ENCODE results near the gene DIP2C. TPM values are rescaled to one million over a fixed set of nuclear protein-coding genes. Genes with fewer than 3 reads are reported as not detected.
A peak's percentile ranks its signal among the peaks of the same experiment; 100 is the strongest.

Gene DIP2C
- polyA plus RNA-seq, 1 donor from 2014 or later, result 1.4 TPM

- H3K27me3 Mint-ChIP-seq, result peaks cover 30% of the 10 kb centered on the region
- peak overlapping the region in 1 of 4 donors; percentile 41 for H3K4me3 Mint-ChIP-seq
- H3K4me1 Mint-ChIP-seq, result peaks cover 12 to 26% (median 14%) of the 10 kb centered on the region in 3 donors
- H3K36me3 Mint-ChIP-seq, result no peaks in the 10 kb centered on the region
- H3K9me3 Mint-ChIP-seq, result no peaks in the 10 kb centered on the region
- H3K27ac Mint-ChIP-seq, result no peak overlapping the region
These were observed 178.2 kb downstream of the DIP2C start for GRCh38 chr10:511101-511848.

GRCh38 chr10:510415-510881, 179.0 kb downstream of the DIP2C start:
- peaks cover 10 to 31% (median 16%) of the 10 kb centered on the region in 3 donors for H3K4me1 Mint-ChIP-seq
- H3K9me3 Mint-ChIP-seq, result no peaks in the 10 kb centered on the region
- H3K4me3 Mint-ChIP-seq, result no peak overlapping the region
- peaks cover 28% of the 10 kb centered on the region for H3K27me3 Mint-ChIP-seq
- no peaks in the 10 kb centered on the region for H3K36me3 Mint-ChIP-seq
- no peak overlapping the region for H3K27ac Mint-ChIP-seq

GRCh38 chr10:509361-510102, 179.9 kb downstream of the DIP2C start:
- H3K27me3 Mint-ChIP-seq, result peaks cover 28% of the 10 kb centered on the region
- H3K9me3 Mint-ChIP-seq, result no peaks in the 10 kb centered on the region
- H3K27ac Mint-ChIP-seq, result no peak overlapping the region
- no peak overlapping the region for H3K4me3 Mint-ChIP-seq
- H3K4me1 Mint-ChIP-seq, result peaks cover 10 to 35% (median 20%) of the 10 kb centered on the region in 3 donors
- no peaks in the 10 kb centered on the region for H3K36me3 Mint-ChIP-seq

- no peaks in the 10 kb centered on the region for H3K36me3 Mint-ChIP-seq
These were observed 180.7 kb downstream of the DIP2C start for GRCh38 chr10:508726-509125.

GRCh38 chr10:507908-508444, 181.5 kb downstream of the DIP2C start:
- H3K27ac Mint-ChIP-seq, result no peak overlapping the region
- H3K9me3 Mint-ChIP-seq, result no peaks in the 10 kb centered on the region

More at GRCh38 chr10:508726-509125, 180.7 kb downstream of the DIP2C start:
- H3K4me3 Mint-ChIP-seq, result no peak overlapping the region
- H3K4me1 Mint-ChIP-seq, result peaks cover 10 to 31% (median 20%) of the 10 kb centered on the region in 3 donors
- H3K27me3 Mint-ChIP-seq, result peaks cover 26% of the 10 kb centered on the region
- no peaks in the 10 kb centered on the region for H3K9me3 Mint-ChIP-seq
- peak overlapping the region in 1 of 3 donors; percentile 82 for H3K27ac Mint-ChIP-seq

GRCh38 chr10:507355-507699, 182.1 kb downstream of the DIP2C start:
- no peaks in the 10 kb centered on the region for H3K36me3 Mint-ChIP-seq
- peaks cover 23% of the 10 kb centered on the region for H3K27me3 Mint-ChIP-seq
- no peaks in the 10 kb centered on the region for H3K9me3 Mint-ChIP-seq
- no peak overlapping the region for H3K4me3 Mint-ChIP-seq
- H3K27ac Mint-ChIP-seq, result no peak overlapping the region
- H3K4me1 Mint-ChIP-seq, result peaks cover 6 to 25% (median 15%) of the 10 kb centered on the region in 3 donors

More at GRCh38 chr10:507908-508444, 181.5 kb downstream of the DIP2C start:
- Mint-ChIP-seq H3K4me3 (no peak overlapping the region), H3K4me1 (peaks cover 6 to 25% (median 15%) of the 10 kb centered on the region in 3 donors), H3K27me3 (peaks cover 20% of the 10 kb centered on the region), H3K36me3 (no peaks in the 10 kb centered on the region)

GRCh38 chr10:506451-507354, 182.8 kb downstream of the DIP2C start:
- Mint-ChIP-seq H3K4me3 (no peak overlapping the region), H3K9me3 (no peaks in the 10 kb centered on the region), H3K27ac (peak overlapping the region in 1 of 3 donors; percentile 69), H3K4me1 (peaks cover 6 to 25% (median 15%) of the 10 kb centered on the region in 3 donors), H3K36me3 (no peaks in the 10 kb centered on the region), H3K27me3 (peaks cover 24% of the 10 kb centered on the region)

GRCh38 chr10:505419-505818, 184.0 kb downstream of the DIP2C start:
- Mint-ChIP-seq H3K27ac (no peak overlapping the region), H3K36me3 (no peaks in the 10 kb centered on the region), H3K9me3 (no peaks in the 10 kb centered on the region), H3K4me3 (no peak overlapping the region), H3K27me3 (peaks cover 20% of the 10 kb centered on the region), H3K4me1 (peaks cover 1 to 16% (median 7%) of the 10 kb centered on the region in 3 donors)

- H3K4me3 Mint-ChIP-seq, result no peak overlapping the region
- H3K9me3 Mint-ChIP-seq, result no peaks in the 10 kb centered on the region
- peaks cover 18% of the 10 kb centered on the region for H3K27me3 Mint-ChIP-seq
- peaks cover 1 to 14% (median 7%) of the 10 kb centered on the region in 3 donors for H3K4me1 Mint-ChIP-seq
- H3K36me3 Mint-ChIP-seq, result no peaks in the 10 kb centered on the region
- H3K27ac Mint-ChIP-seq, result no peak overlapping the region
These were observed 184.7 kb downstream of the DIP2C start for GRCh38 chr10:504806-505205.

- H3K27me3 Mint-ChIP-seq, result peaks cover 15% of the 10 kb centered on the region
- H3K4me3 Mint-ChIP-seq, result no peak overlapping the region
- no peak overlapping the region for H3K27ac Mint-ChIP-seq
- H3K9me3 Mint-ChIP-seq, result no peaks in the 10 kb centered on the region
- no peaks in the 10 kb centered on the region for H3K36me3 Mint-ChIP-seq
- H3K4me1 Mint-ChIP-seq, result peaks cover 1 to 14% (median 7%) of the 10 kb centered on the region in 3 donors
These were observed 185.3 kb downstream of the DIP2C start for GRCh38 chr10:504121-504611.

GRCh38 chr10:501596-501995, 187.9 kb downstream of the DIP2C start:
- H3K27ac Mint-ChIP-seq, result no peak overlapping the region
- peaks cover 1 to 14% (median 7%) of the 10 kb centered on the region in 3 donors for H3K4me1 Mint-ChIP-seq
- no peaks in the 10 kb centered on the region for H3K9me3 Mint-ChIP-seq
- peaks cover 13% of the 10 kb centered on the region for H3K27me3 Mint-ChIP-seq
- H3K36me3 Mint-ChIP-seq, result no peaks in the 10 kb centered on the region
- H3K4me3 Mint-ChIP-seq, result no peak overlapping the region

- H3K27ac Mint-ChIP-seq, result no peak overlapping the region
- H3K4me3 Mint-ChIP-seq, result no peak overlapping the region
- H3K36me3 Mint-ChIP-seq, result no peaks in the 10 kb centered on the region
- peaks cover 13% of the 10 kb centered on the region for H3K27me3 Mint-ChIP-seq
- H3K9me3 Mint-ChIP-seq, result no peaks in the 10 kb centered on the region
- peaks cover 0 to 14% (median 5%) of the 10 kb centered on the region in 3 donors for H3K4me1 Mint-ChIP-seq
These were observed 188.6 kb downstream of the DIP2C start for GRCh38 chr10:500876-501275.

GRCh38 chr10:499991-500390, 189.5 kb downstream of the DIP2C start:
- Mint-ChIP-seq H3K9me3 (no peaks in the 10 kb centered on the region), H3K27me3 (peaks cover 13% of the 10 kb centered on the region), H3K36me3 (no peaks in the 10 kb centered on the region), H3K4me1 (peaks cover 0 to 5% (median 2%) of the 10 kb centered on the region in 3 donors), H3K4me3 (no peak overlapping the region), H3K27ac (no peak overlapping the region)

- Mint-ChIP-seq H3K36me3 (no peaks in the 10 kb centered on the region), H3K27ac (no peak overlapping the region), H3K9me3 (no peaks in the 10 kb centered on the region), H3K4me3 (no peak overlapping the region), H3K27me3 (peaks cover 13% of the 10 kb centered on the region), H3K4me1 (no peaks in the 10 kb centered on the region)
These were observed 190.6 kb downstream of the DIP2C start for GRCh38 chr10:498760-499435.

Measured in IgD-negative memory B cell (primary cell).